ENCODE measurements around the gene COPA.

COPA gene

GRCh38 chr1:160264795-160265307 is 78.2 kb downstream of the COPA start:
- DNase-seq (ENCODE audit: low spot score) = no peak

GRCh38 chr1:160261893-160262794 is 80.9 kb downstream of the COPA start, which contains the start of gene DCAF8:
TSS of gene DCAF8 (minus strand) at chr1:160262549. CDS start at chr1:160244008, 18,541 bp downstream.
- peak; percentile 98 for DNase-seq (ENCODE audit: low spot score)

GRCh38 chr1:160261556-160261892 is 81.5 kb downstream of the COPA start:
- DNase-seq (ENCODE audit: low spot score) = peak; percentile 80

DNA sequence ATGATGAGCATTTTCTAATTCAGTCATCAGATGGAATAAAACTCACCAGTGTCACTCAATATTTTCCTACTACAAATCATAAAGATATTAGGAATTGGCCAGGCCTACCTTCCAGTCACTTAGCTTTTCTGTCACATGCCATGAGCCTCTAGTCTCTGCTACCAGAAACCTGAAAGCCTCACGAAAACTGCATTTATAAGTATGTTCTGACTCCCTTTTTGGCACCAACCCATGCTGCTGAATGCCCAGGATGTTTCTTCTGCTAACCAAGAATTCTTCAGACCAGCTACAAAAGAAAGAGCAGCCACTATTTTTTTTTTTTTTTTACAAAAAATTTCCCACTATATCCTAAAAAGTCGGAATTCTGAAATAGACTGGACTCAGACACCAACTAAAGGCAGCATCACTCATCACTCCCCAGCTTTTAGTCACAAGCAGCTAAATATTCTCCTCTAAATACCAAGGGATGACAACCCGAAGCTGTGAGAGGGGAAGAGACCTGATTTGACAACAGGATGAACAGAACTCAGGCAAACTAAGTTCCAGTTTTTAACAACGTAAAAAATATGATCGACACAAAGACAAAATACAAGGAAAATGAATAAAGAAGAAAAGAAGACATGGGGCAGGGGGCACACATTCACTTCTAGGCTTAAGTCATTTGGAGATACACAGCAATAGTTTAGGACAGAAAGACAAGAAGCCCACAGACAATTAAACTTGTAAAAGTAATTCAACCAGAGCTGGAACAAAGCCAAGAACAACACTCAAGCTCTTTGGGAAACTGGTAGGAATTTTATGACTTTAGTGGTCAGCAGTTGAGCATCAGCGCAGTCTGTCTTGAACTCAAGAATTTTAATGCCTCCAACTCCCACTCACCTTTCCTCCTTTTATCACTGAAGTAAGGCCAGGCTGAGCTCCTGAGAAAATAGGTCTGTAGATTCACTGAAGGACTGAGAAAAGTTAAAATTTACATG is 82.4 kb downstream of the COPA start:
- no peak for DNase-seq (ENCODE audit: low spot score)

DNA sequence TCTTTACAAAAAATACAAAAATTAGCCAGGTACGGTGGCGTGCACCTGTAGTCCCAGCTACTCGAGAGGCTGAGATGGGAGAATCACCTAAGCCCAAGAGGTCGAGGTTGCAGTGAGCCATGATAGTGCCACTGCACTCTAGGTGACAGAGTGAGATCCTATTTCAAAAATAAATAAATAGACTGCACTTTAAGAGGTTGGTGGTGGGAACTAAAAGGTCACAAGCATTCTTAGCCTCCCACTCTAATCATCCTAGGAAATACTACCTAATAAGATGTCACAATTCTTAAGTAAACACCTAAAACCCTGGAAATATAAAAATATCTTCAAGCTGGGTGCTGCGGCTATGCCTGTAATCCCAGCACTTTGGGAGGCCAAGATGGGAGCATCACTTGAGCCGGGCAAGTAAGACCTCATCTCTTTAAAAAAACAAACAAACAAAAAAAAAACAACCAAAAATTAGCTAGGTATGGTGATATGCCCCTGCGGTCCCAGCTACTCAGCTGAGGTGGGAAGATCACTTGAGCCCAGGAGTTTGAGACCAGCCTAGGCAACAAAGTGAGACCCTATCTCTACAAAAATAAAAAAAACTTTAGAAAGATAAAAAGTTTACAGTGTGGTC is 84.8 kb downstream of the COPA start:
- DNase-seq (ENCODE audit: low spot score) = no peak

GRCh38 chr1:160257411-160258015 is 85.5 kb downstream of the COPA start:
- no peak for DNase-seq (ENCODE audit: low spot score)

- DNase-seq (ENCODE audit: low spot score) = no peak
Measured at GRCh38 chr1:160256396-160257046, 86.5 kb downstream of the COPA start.

- DNase-seq (ENCODE audit: low spot score) = no peak
Measured at GRCh38 chr1:160255781-160256300, 87.2 kb downstream of the COPA start.

DNA sequence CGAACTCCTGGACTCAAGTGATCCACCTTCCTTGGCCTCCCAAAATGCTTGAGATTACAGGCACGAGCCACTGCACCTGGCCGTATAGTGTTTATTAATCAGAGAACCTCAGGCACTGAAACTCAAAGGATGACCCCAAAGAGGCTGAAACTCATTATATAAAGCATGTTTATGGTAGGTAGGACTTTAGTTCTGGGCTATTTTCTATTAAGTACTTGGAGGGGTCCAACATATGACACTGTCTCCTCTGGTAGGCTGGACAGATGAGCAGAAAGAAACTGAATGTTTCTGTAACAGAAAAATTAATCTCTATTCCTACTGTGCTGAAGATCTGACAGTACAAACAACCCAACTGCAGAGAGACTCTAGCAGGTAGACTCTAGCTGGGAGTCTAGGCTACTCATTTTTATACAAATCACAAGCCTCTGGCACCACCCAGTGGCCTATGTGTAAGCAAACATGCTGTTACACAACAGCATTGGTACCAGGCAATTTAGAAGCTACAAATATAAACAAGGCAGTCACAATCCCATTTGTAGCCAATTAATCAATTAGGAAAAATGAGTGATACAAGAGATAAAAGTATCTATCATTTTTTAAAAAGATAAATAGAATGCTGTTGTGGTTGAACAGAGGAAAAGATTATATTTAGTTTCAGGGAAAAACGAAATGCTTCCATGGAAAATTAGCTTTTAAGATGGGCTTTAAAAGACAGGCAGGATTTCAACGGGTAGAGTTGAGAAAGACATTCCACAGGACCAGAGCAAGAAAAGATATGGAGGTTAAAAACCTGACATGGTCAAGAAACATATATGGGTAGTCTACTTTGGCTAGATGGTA is 91.1 kb downstream of the COPA start:
- peak; percentile 65 for DNase-seq (ENCODE audit: low spot score)

GRCh38 chr1:160251011-160251410 is 92.0 kb downstream of the COPA start:
- no peak for DNase-seq (ENCODE audit: low spot score)

DNA sequence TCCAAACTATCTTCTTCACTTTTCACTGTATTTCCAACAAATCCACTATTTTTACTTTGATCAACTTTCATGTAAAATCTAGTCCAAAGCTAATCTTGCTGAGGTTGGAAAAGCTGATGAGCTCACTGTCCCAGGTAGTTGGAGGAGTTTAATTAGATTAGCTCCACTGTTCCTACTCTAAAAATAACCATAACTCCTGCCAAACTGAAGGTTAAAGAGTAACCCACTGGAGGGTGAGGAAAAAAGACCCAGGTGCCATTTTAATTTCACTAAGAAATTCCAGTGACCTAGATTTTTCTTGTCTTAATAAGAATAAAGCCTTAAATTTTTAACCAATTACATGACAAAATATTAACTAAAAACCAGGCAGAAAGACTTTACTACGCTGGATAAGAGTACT is 96.0 kb downstream of the COPA start:
- DNase-seq (ENCODE audit: low spot score) = no peak

DNA sequence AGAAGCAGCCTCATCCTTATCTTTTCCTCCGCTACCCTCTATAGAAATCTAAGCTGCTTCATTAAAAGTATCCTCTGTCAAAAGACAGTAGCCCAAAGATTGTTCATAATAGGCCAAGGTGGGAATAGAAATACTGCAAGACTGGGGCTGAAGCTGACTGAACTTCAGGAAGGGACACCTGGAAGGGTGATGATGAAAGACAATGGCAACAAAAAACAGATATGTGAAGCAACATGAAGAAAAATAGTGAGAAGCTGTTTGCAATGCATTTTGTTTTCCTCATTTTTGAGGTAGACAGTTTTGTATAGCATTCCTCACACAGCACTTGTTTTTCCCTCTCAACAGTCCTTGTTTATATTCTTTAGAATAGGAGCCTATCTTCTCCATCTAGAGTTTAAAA is 97.6 kb downstream of the COPA start:
- no peak for DNase-seq (ENCODE audit: low spot score)

- no peak for DNase-seq (ENCODE audit: low spot score)
Measured at GRCh38 chr1:160244209-160244608, 98.8 kb downstream of the COPA start.

DNA sequence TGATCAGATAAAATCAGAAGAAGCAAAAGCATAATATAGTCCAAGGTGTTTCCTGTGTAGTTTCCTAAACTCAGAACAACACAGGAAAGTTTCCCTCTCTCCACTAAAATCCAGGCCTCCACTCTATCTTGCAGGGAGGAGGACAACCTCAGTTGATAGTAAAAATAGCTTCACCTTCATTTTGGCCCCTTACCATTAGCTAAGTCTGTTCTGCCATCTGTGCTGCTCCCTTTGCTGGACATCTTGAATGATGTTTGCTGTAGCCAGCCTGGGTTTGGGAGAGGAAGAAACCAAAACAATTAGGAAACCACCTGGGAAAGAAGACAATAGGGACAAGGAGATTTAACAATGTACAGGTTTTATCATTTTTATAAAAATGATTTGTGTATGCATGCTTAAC is 99.3 kb downstream of the COPA start:
- DNase-seq (ENCODE audit: low spot score) = no peak

DNA sequence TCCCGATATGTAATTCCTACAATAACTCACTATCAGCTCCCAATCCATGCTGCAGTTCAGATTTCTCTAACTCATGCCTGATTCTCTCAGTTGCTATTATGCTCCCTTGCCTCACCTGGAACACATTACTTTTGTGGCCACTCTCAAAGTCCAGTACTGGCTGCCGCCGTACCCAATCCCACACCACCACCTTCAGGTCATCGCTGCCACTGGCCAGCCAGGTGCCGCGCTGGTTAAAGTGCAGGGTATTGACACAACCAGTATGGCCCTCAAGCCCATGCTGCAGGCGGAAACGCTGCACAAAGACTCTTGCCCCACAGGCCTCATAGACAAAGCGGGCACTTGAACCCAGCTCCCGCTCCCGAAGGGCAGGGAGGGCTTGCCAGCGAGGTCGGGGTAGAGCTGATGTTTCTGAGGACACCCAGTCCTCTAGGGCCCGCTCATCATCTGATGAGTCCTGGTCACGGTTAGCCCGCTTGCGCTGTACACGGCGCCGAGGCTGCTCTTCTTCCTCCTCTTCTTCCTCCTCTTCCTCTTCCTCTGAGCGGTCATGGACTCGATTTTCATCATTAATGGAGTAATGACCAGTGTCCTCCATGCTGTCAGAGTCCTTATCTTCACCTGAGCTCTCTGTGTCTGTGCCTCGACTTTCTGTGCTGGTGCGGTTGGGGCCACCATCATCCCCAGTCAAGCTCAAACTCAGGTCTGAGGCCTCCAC is 103.3 kb downstream of the COPA start:
- no peak for DNase-seq (ENCODE audit: low spot score)

All from CD4-positive, alpha-beta T cell treated with Interleukin-15 for 4 hours (primary cell).